Umbilical cord (tissue), 2 donors: ENCODE measurements around the gene MCHR1. TPM values are rescaled to one million over a fixed set of nuclear protein-coding genes. Genes with fewer than 3 reads are reported as not detected.
A peak's percentile ranks its signal among the peaks of the same experiment; 100 is the strongest.
"Not testable (repeated sequence)": the region's sequence is repeated elsewhere in the genome, so short reads cannot be mapped to it uniquely, and the experiment has no call there.

ENCODE experiments used
- DNase-seq: peaks from one replicate; pipeline ENCODE4 v3.0.0-alpha.2; 2015; ENCODE audit warnings: low spot score
- total RNA-seq: library from RNA; depleted of rRNA; stranded (reverse); fragments of >200 nt; gene quantifications from one replicate; pipeline ENCODE4 v1.2.3, GENCODE V29; 2014; ENCODE audit warnings: low replicate concordance; ENCODE audit not compliant: insufficient read depth

The MCHR1 gene
- total RNA-seq, 1 donor from 2014 or later: 1.4 TPM

GRCh38 chr22:40655941-40656340, 23.3 kb upstream of the MCHR1 start:
- DNase-seq: not testable (repeated sequence)

- not testable (repeated sequence) for DNase-seq
Observed at GRCh38 chr22:40656651-40657050, 22.6 kb upstream of the MCHR1 start.

- DNase-seq: no peak
Observed at GRCh38 chr22:40659166-40659565, 20.1 kb upstream of the MCHR1 start.

- no peak for DNase-seq
Observed at GRCh38 chr22:40660730-40661129, 18.6 kb upstream of the MCHR1 start.

- no peak for DNase-seq
Observed at GRCh38 chr22:40661671-40662070, 17.6 kb upstream of the MCHR1 start.

GRCh38 chr22:40665312-40665711, 14.0 kb upstream of the MCHR1 start:
- DNase-seq: peak; percentile 88

- peak; percentile 83 for DNase-seq
Observed at GRCh38 chr22:40666151-40666848, 13.0 kb upstream of the MCHR1 start.

- peak; percentile 62 for DNase-seq
Observed at GRCh38 chr22:40668611-40669411, 10.5 kb upstream of the MCHR1 start.

- DNase-seq: no peak
Observed at GRCh38 chr22:40670058-40670457, 9.2 kb upstream of the MCHR1 start.

GRCh38 chr22:40671369-40671768, 7.9 kb upstream of the MCHR1 start:
- no peak for DNase-seq

GRCh38 chr22:40671796-40672360, 7.4 kb upstream of the MCHR1 start:
- DNase-seq: no peak

- DNase-seq: no peak
Observed at GRCh38 chr22:40673017-40673416, 6.3 kb upstream of the MCHR1 start.

GRCh38 chr22:40674274-40674673, 5.0 kb upstream of the MCHR1 start:
- DNase-seq: no peak

GRCh38 chr22:40676166-40676565, 3.1 kb upstream of the MCHR1 start:
- not testable (repeated sequence) for DNase-seq

- DNase-seq: no peak
Observed at GRCh38 chr22:40676644-40677043, 2.6 kb upstream of the MCHR1 start.

- no peak for DNase-seq
Observed at GRCh38 chr22:40678493-40679248, 613 bp upstream of the MCHR1 start.

GRCh38 chr22:40679964-40680818, 907 bp downstream of the MCHR1 start:
- peak; percentile 77 for DNase-seq

GRCh38 chr22:40680819-40681183, 1.5 kb downstream of the MCHR1 start:
- DNase-seq: no peak

- DNase-seq: no peak
Observed at GRCh38 chr22:40681451-40681850, 2.2 kb downstream of the MCHR1 start.

- no peak for DNase-seq
Observed at GRCh38 chr22:40684728-40685127, 5.4 kb downstream of the MCHR1 start.

GRCh38 chr22:40685406-40685805, 6.1 kb downstream of the MCHR1 start:
- no peak for DNase-seq
